DMS79 treated with DMSO at 0.1 percent for 48 hours (cell line): ENCODE measurements around the gene NKD1.

ENCODE experiments used
- DNase-seq: peaks from one replicate; lab custom pipeline; 2025; lab: John Stamatoyannopoulos, UW

The NKD1 gene

GRCh38 chr16:50651835-50652438, 103.7 kb downstream of the NKD1 start:
- DNase-seq: no peak

- no peak for DNase-seq
Observed at GRCh38 chr16:50652836-50653425, 104.7 kb downstream of the NKD1 start.

- no peak for DNase-seq
Observed at GRCh38 chr16:50653633-50654519, 105.7 kb downstream of the NKD1 start.

GRCh38 chr16:50655558-50656055, 107.4 kb downstream of the NKD1 start:
- DNase-seq: no peak

GRCh38 chr16:50657241-50657640, 109.0 kb downstream of the NKD1 start:
- no peak for DNase-seq

- DNase-seq: no peak
Observed at GRCh38 chr16:50659806-50660205, 111.6 kb downstream of the NKD1 start.

- no peak for DNase-seq
Observed at GRCh38 chr16:50662306-50662940, 114.2 kb downstream of the NKD1 start.

GRCh38 chr16:50664270-50664669, 116.1 kb downstream of the NKD1 start:
- no peak for DNase-seq

- DNase-seq: peak; percentile 9
Observed at GRCh38 chr16:50665128-50665878, 117.1 kb downstream of the NKD1 start.

- DNase-seq: no peak
Observed at GRCh38 chr16:50666658-50667496, 118.7 kb downstream of the NKD1 start.

GRCh38 chr16:50667497-50668367, 119.5 kb downstream of the NKD1 start:
- no peak for DNase-seq

- no peak for DNase-seq
Observed at GRCh38 chr16:50668368-50669008, 120.3 kb downstream of the NKD1 start.

GRCh38 chr16:50669741-50670140, 121.5 kb downstream of the NKD1 start:
- DNase-seq: no peak

- no peak for DNase-seq
Observed at GRCh38 chr16:50670476-50670875, 122.3 kb downstream of the NKD1 start.

- peak; percentile 1 for DNase-seq
Observed at GRCh38 chr16:50671644-50672260, 123.6 kb downstream of the NKD1 start.

GRCh38 chr16:50673496-50674275, 125.5 kb downstream of the NKD1 start:
- no peak for DNase-seq

GRCh38 chr16:50674831-50675230, 126.6 kb downstream of the NKD1 start:
- DNase-seq: no peak
